CD14-positive monocyte (primary cell): ENCODE results near the gene TTLL7. TPM values are rescaled to one million over a fixed set of nuclear protein-coding genes. Genes with fewer than 3 reads are reported as not detected.

Source experiments
- DNase-seq, 3 donors: peaks; one replicate each; pipeline ENCODE4 v3.0.0-alpha.2; 2011 to 2022
- H2AFZ ChIP-seq: 2 replicates; pipeline ENCODE4 v1.6.0; 2012; ENCODE audit warnings: mild to moderate bottlenecking, low read depth, low read length, inconsistent platforms; ENCODE audit not compliant: insufficient read depth, poor library complexity, severe bottlenecking
- H3K27ac ChIP-seq, 2 donors: 1 replicate in 1 of 2; 2 replicates in 1 of 2; pipeline ENCODE4 v1.5.1; 2012 to 2013; ENCODE audit warnings: low read length in 2 of 2, control low read depth in 1 of 2, inconsistent platforms in 1 of 2, low read depth in 1 of 2, mild to moderate bottlenecking in 1 of 2
- H3K27me3 ChIP-seq, 2 donors: one replicate each; pipeline versions ENCODE4 v1.6.0 to v1.6.1; 2011 to 2013; ENCODE audit warnings: low read length in 2 of 2; ENCODE audit not compliant: control insufficient read depth in 2 of 2, insufficient read depth in 2 of 2
- H3K36me3 ChIP-seq, 2 donors: replicated peaks in 1 of 2; 1 replicate in 1 of 2; 2 replicates in 1 of 2; pipeline versions ENCODE4 v1.5.1 to v1.6.1; 2012 to 2013; ENCODE audit warnings: low read length in 2 of 2, control low read depth in 1 of 2, inconsistent platforms in 1 of 2, mild to moderate bottlenecking in 1 of 2; ENCODE audit not compliant: insufficient read depth in 2 of 2, control insufficient read depth in 1 of 2
- H3K4me1 ChIP-seq, 2 donors: 1 replicate in 1 of 2; 2 replicates in 1 of 2; pipeline versions ENCODE4 v1.5.1 to v1.6.1; 2012 to 2013; ENCODE audit warnings: low read length in 2 of 2, control low read depth in 1 of 2, inconsistent platforms in 1 of 2, mild to moderate bottlenecking in 1 of 2, moderate library complexity in 1 of 2; ENCODE audit not compliant: insufficient read depth in 2 of 2, control insufficient read depth in 1 of 2
- H3K4me2 ChIP-seq: replicated peaks from 2 replicates; pipeline ENCODE3; 2012; ENCODE audit warnings: low read length, moderate library complexity, mild to moderate bottlenecking; ENCODE audit not compliant: poor library complexity, severe bottlenecking; ENCODE audit errors: extremely low read depth
- H3K4me3 ChIP-seq, 3 experiments: fragments of 200-600 bp in 1 of 3; sonication (generic) in 1 of 3; replicated peaks in 1 of 3; 1 replicate in 2 of 3; 2 replicates in 1 of 3; pipeline ENCODE4 v1.5.1; 2011 to 2013; ENCODE audit warnings: low read length in 3 of 3, mild to moderate bottlenecking in 3 of 3, control low read depth in 2 of 3, low read depth in 2 of 3, inconsistent platforms in 1 of 3, moderate library complexity in 1 of 3
- H3K79me2 ChIP-seq: 2 replicates; pipeline ENCODE4 v1.6.0; 2012; ENCODE audit warnings: mild to moderate bottlenecking, control low read depth, inconsistent platforms, low read length, moderate library complexity; ENCODE audit not compliant: insufficient read depth
- H3K9ac ChIP-seq: 2 replicates; pipeline ENCODE4 v1.6.0; 2017; ENCODE audit warnings: low read length, mild to moderate bottlenecking; ENCODE audit not compliant: insufficient read depth, poor library complexity, severe bottlenecking
- H3K9me3 ChIP-seq, 2 donors: replicated peaks in 1 of 2; 1 replicate in 1 of 2; 2 replicates in 1 of 2; pipeline versions ENCODE4 v1.5.1 to v1.6.1; 2012 to 2013; ENCODE audit warnings: low read length in 2 of 2, control low read depth in 1 of 2; ENCODE audit not compliant: control insufficient read depth in 1 of 2, insufficient read depth in 1 of 2
- H4K20me1 ChIP-seq: 2 replicates; pipeline ENCODE4 v1.6.0; 2012; ENCODE audit warnings: mild to moderate bottlenecking, low read length, control low read depth, moderate library complexity; ENCODE audit not compliant: insufficient read depth
- H3K27ac Mint-ChIP-seq, 7 donors: one replicate each; pipeline ENCODE4 v1.8.0; 2020; ENCODE audit warnings: mild to moderate bottlenecking in 7 of 7, mixed read lengths in 7 of 7, moderate library complexity in 6 of 7, inconsistent platforms in 2 of 7
- H3K27me3 Mint-ChIP-seq, 3 donors: one replicate each; pipeline ENCODE4 v1.8.0; 2021 to 2022; ENCODE audit warnings: low read depth in 3 of 3, mild to moderate bottlenecking in 3 of 3, mixed read lengths in 3 of 3, moderate library complexity in 3 of 3, inconsistent platforms in 1 of 3
- H3K36me3 Mint-ChIP-seq, 2 donors: one replicate each; pipeline ENCODE4 v1.8.0; 2020; ENCODE audit warnings: mixed read lengths in 2 of 2, inconsistent platforms in 1 of 2, mild to moderate bottlenecking in 1 of 2
- H3K4me1 Mint-ChIP-seq: one replicate; pipeline ENCODE4 v1.8.0; 2020; ENCODE audit warnings: mild to moderate bottlenecking, mixed read lengths
- H3K4me3 Mint-ChIP-seq, 2 donors: one replicate each; pipeline ENCODE4 v1.8.0; 2020; ENCODE audit warnings: mild to moderate bottlenecking in 2 of 2, mixed read lengths in 2 of 2, moderate library complexity in 1 of 2
- H3K9me3 Mint-ChIP-seq, 7 donors: one replicate each; pipeline ENCODE4 v1.8.0; 2020 to 2022; ENCODE audit warnings: mixed read lengths in 7 of 7, mild to moderate bottlenecking in 6 of 7, moderate library complexity in 6 of 7, inconsistent platforms in 2 of 7
- CTCF ChIP-seq: fragments of 200-600 bp; IDR thresholded peaks from one replicate; pipeline ENCODE4 v1.8.0; 2022; ENCODE audit warnings: antibody characterized with exemption, mild to moderate bottlenecking
- WGBS: methylation state at CpG from one replicate; pipeline ENCODE4 v1.1.5; 2013; ENCODE audit warnings: missing lambda C conversion rate; ENCODE audit not compliant: insufficient coverage; 5-methylcytosine and 5-hydroxymethylcytosine counted together
- intact Hi-C, 2 donors: fragments of 100-400 bp; cut with micrococcal nuclease; formaldehyde crosslinking; loops; one replicate each; pipeline versions ENCODE4 v1.15.0 to v1.15.1; 2023
- polyA plus RNA-seq, 3 donors: library from polyadenylated mRNA; depleted of rRNA in 1 of 3; unstranded in 2 of 3; stranded (reverse) in 1 of 3; fragments of 300-500 nt in 2 of 3; fragments of >200 nt in 1 of 3; fragmentation: Illumina TruSeq in 2 of 3; gene quantifications; 1 replicate in 2 of 3; 2 replicates in 1 of 3; pipeline ENCODE4 v1.2.3, GENCODE V29; 2012 to 2021

Gene TTLL7
- polyA plus RNA-seq, 3 donors = 0.12 to 0.69 TPM; not detected in 1

GRCh38 chr1:83909687-83910086 lies 89.2 kb downstream of the TTLL7 start:
- H3K27me3 ChIP-seq = no peaks in the 10 kb centered on the region
- Mint-ChIP-seq H3K36me3 (no peaks in the 10 kb centered on the region), H3K9me3 (peaks cover 0 to 4% (median 0%) of the 10 kb centered on the region in 7 donors), H3K27me3 (peaks cover 0 to 4% (median 3%) of the 10 kb centered on the region in 3 donors), H3K27ac (no peak overlapping the region), H3K4me1 (peaks cover 3% of the 10 kb centered on the region), H3K4me3 (no peak overlapping the region)
- no peaks in the 10 kb centered on the region for H3K9me3 ChIP-seq
- no peak overlapping the region for H3K27ac ChIP-seq
- no peak overlapping the region for H3K9ac ChIP-seq
- H3K4me1 ChIP-seq = no peaks in the 10 kb centered on the region
- no peak overlapping the region for H2AFZ ChIP-seq
- H3K4me3 ChIP-seq = no peak overlapping the region
- TF ChIP-seq CTCF = no peak
- no peak overlapping the region for H3K4me2 ChIP-seq
- no peaks in the 10 kb centered on the region for H3K36me3 ChIP-seq
- H3K79me2 ChIP-seq = no peaks in the 10 kb centered on the region
- intact Hi-C loops = loop anchor here in 1 of 2 donors (10.0 kb wide), 1 partner anchor 865 kb away; no protein-coding TSS in a partner anchor
- H4K20me1 ChIP-seq = no peaks in the 10 kb centered on the region
- no peak for DNase-seq

- no peak overlapping the region for H3K4me2 ChIP-seq
- intact Hi-C loops = loop anchor here in 1 of 2 donors (10.0 kb wide), 1 partner anchor 869 kb away; no protein-coding TSS in a partner anchor
- H3K9me3 ChIP-seq = no peaks in the 10 kb centered on the region
- H3K4me3 Mint-ChIP-seq = no peak overlapping the region
- no peaks in the 10 kb centered on the region for H4K20me1 ChIP-seq
- no peak overlapping the region for H2AFZ ChIP-seq
- no peaks in the 10 kb centered on the region for H3K9me3 Mint-ChIP-seq
- DNase-seq = peak; percentile 3 to 12 (median 8)
- no peak overlapping the region for H3K4me3 ChIP-seq
- H3K4me1 Mint-ChIP-seq = peaks cover 2% of the 10 kb centered on the region
- H3K79me2 ChIP-seq = no peaks in the 10 kb centered on the region
- no peaks in the 10 kb centered on the region for H3K36me3 ChIP-seq
- peak; percentile 88 for TF ChIP-seq CTCF
- WGBS = no CpG with 5 or more reads among the region's 3 CpGs
- H3K36me3 Mint-ChIP-seq = no peaks in the 10 kb centered on the region
- H3K27me3 Mint-ChIP-seq = peaks cover 0 to 6% (median 4%) of the 10 kb centered on the region in 3 donors
- H3K27ac Mint-ChIP-seq = no peak overlapping the region
- no peak overlapping the region for H3K9ac ChIP-seq
- no peak overlapping the region for H3K27ac ChIP-seq
- H3K4me1 ChIP-seq = no peaks in the 10 kb centered on the region
- no peaks in the 10 kb centered on the region for H3K27me3 ChIP-seq
Measured at GRCh38 chr1:83905315-83905907, 93.5 kb downstream of the TTLL7 start.
